Muscle of back (tissue), 13 donors: ENCODE measurements around the gene FBXO17. TPM values are rescaled to one million over a fixed set of nuclear protein-coding genes. Genes with fewer than 3 reads are reported as not detected.
"Not testable (repeated sequence)": the region's sequence is repeated elsewhere in the genome, so short reads cannot be mapped to it uniquely, and the experiment has no call there.

ENCODE experiments used
- DNase-seq, 3 donors: peaks; one replicate each; pipeline versions ENCODE4 v3.0.0 to v3.0.0-alpha.2; 2013
- long read RNA-seq, 9 donors: transcript quantifications; one replicate each; lab custom pipeline, GENCODE V29; 2026
- polyA plus RNA-seq, 10 donors: library from polyadenylated mRNA; unstranded; fragments of 120-200 nt; gene quantifications; one replicate each; pipeline ENCODE4 v1.2.1, GENCODE V29; 2013; ENCODE audit not compliant: insufficient read length in 10 of 10

Gene FBXO17
- 10 to 100 TPM; 20.9 to 32.8 (median 24.7) TPM for polyA plus RNA-seq
- long read RNA-seq, donor 1, transcript FBXO17-201 (6 exons, 2,386 nt): major isoform, 9 of 11 reads
- long read RNA-seq, donor 1, partial matches to known transcripts: 0 of 11 reads
- long read RNA-seq, donor 1, other reads (novel, unspliced or antisense): 0 of 11 reads
- long read RNA-seq, donor 2, partial matches to known transcripts: 0 of 4 reads
- long read RNA-seq, donor 2, other reads (novel, unspliced or antisense): 0 of 4 reads
- long read RNA-seq, donor 3: 0 reads
- long read RNA-seq, donor 4, partial matches to known transcripts: 0 of 5 reads
- long read RNA-seq, donor 4, other reads (novel, unspliced or antisense): 0 of 5 reads
- long read RNA-seq, donor 5, transcript FBXO17-201 (6 exons, 2,386 nt): major isoform, 5 of 9 reads
- long read RNA-seq, donor 5, partial matches to known transcripts: 0 of 9 reads
- long read RNA-seq, donor 5, other reads (novel, unspliced or antisense): 0 of 9 reads
- long read RNA-seq, donor 6, transcript FBXO17-205 (2 exons, 2,222 nt): major isoform, 5 of 13 reads
- long read RNA-seq, donor 6, partial matches to known transcripts: 5 of 13 reads
- long read RNA-seq, donor 6, other reads (novel, unspliced or antisense): 0 of 13 reads
- long read RNA-seq, donor 7, transcript FBXO17-201 (6 exons, 2,386 nt): major isoform, 6 of 6 reads
- long read RNA-seq, donor 7, partial matches to known transcripts: 0 of 6 reads
- long read RNA-seq, donor 7, other reads (novel, unspliced or antisense): 0 of 6 reads
- long read RNA-seq, donor 8, transcript FBXO17-201 (6 exons, 2,386 nt): major isoform, 7 of 15 reads
- long read RNA-seq, donor 8, partial matches to known transcripts: 7 of 15 reads
- long read RNA-seq, donor 8, other reads (novel, unspliced or antisense): 0 of 15 reads
- long read RNA-seq, donor 9, partial matches to known transcripts: 0 of 3 reads
- long read RNA-seq, donor 9, other reads (novel, unspliced or antisense): 0 of 3 reads

DNA sequence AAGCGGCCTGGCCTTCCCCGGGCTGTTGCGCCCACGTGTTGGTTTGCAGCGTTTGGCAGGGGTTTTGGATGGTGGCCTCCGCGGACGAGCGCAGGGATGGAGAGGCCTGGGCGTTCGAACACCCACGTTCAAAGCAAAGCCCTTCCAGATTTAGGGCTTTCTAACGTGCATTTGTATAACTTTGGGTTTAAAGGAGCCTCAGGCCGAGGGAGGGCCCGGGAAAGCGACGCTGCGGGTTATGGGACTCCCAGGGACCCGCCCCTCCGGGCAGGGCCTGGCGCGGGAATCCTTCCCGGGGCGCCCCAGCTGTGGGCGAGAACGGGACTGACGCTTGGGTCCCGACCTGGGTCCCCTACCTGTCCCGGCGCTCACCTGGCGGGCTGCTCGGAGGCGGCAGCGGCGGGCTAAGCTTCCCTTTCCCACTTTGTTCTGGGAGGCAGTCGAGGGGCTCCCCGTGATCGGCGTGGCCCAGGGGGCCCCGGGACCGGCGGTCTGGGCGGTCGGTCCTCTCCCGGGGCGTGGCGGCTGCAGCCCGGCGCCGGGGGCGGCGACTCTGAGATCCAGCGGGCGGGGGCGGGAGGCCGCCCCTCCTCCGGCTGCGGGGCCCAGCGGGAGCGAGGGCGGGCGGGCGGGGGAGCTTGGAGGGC, at the start of gene FBXO17:
Gene FBXO17, minus strand, starts transcription at position 529 of the 647 bp plus-strand sequence. CDS start 25,423 bp downstream, outside the sequence.
- peak; percentile 69 to 92 (median 81) for DNase-seq

DNA sequence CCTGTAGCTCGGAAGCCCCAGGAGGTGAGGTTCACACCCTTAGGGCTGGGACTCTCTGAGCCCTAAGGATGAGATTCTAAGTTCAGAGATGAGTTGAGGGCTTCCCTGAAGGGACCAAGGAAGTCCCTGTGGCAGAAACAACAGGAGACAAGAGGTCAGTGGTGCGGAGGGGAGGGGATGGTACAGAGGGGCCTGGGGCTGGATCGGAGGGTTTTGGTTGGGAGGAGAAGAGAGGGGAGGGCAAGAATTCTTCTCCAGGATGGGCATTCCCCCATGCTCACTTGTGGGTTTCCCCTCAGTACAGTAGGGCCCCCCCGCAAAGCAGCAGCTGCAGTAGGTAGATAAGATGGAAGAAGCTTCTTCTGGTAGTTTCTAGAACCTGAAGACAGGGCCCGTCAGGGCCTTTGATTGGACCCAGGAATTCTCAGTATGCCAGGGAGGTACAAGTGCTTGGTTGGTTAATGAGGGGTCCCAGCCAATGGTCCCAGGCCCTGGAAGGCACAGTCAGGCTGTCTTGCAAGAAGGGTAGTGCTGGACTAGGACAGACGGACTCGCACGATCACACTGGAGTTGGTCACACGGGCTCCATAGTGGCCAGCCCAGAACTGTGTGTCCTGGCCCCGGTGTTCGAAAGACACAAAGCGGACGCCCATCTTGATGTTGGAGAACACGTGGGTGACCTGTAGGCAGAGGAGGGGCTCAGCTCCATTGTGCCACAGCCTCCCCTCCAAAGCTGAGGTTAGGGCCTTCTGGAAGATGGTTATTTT, 49.5 kb upstream of the FBXO17 start:
- no peak for DNase-seq

GRCh38 chr19:39021063-39021462, 45.5 kb upstream of the FBXO17 start:
- DNase-seq: no peak

DNA sequence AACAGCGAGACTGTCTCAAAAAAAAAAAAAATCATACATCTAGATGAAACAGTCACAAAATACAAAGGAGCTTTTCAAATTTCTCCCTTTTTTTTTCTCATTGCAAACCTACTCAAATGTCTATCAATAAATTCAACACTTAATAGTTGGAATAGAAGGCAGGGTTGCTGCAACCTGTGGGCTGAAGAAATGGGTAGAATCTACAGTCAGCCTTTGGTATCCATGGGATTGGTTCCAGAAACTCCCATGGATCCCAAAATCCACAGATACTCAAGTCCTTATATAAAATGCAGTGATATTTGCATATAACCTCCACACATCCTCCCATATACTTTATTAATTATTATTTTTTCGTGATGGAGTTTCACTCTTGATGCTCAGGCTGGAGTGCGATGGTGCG, 42.1 kb upstream of the FBXO17 start:
- DNase-seq: no peak

GRCh38 chr19:39017026-39017425, 41.5 kb upstream of the FBXO17 start:
- DNase-seq: peak in 2 of 3 donors; percentile 46 to 66

DNA sequence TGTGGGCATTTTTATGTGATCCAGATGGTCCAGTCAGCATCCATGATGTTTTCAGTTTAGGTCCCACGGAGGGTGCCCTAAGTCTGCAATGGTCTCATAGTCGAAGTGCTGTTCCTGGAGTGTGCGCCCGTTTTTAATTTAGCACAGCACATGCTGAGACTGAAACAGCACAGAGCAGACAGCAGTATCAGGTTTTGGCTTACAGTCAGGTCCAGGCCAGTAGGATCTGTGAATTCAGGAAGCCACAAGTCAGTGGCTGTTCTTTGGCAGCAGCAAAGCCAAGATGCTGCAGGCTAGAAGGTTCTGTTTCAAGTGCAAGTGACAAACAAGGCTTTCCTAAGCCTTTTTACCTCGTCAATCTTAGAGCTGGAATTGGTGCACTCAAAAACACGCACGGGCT, 38.5 kb upstream of the FBXO17 start:
- DNase-seq: no peak

GRCh38 chr19:39009001-39009400, 33.5 kb upstream of the FBXO17 start:
- no peak for DNase-seq

GRCh38 chr19:39008137-39008536, 32.6 kb upstream of the FBXO17 start:
- DNase-seq: no peak

DNA sequence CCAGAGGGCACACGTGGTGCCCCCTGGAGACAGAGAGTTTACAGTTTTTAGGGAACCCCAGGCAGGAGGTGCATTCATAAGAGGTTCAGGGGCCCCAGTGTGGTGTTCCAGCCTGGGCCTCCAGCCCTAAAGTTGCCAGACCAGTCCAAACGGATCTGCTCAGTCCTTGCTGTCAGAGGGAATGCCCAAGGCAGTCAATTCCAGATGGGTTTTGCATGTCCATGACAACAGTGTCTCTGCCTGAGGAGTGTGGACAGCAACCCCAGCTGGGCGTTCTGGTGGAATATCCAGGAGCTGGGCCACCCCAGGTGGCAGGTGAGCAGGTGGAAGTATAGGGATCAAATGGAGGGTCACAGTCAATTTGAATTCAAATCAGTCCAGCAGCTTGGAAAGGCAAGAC, 31.6 kb upstream of the FBXO17 start:
- no peak for DNase-seq

DNA sequence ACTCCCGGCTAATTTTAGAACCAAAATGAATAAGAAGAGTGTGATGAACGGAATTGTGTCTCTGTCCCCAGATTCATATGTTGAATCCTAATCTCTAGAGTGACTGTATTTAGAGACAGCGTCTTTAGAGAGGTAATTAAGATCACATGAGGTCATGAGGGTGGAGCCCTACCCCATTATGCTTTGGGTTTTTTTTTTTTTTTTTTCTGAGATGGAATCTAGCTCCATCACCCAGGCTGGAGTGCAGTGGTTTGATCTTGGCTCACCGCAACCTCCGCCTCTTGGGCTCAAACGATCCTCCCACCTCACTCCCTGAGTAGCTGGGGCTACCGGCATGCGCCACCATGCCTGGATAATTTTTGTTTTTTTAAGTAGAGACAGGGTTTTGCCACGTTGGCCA, 28.9 kb upstream of the FBXO17 start:
- no peak for DNase-seq

DNA sequence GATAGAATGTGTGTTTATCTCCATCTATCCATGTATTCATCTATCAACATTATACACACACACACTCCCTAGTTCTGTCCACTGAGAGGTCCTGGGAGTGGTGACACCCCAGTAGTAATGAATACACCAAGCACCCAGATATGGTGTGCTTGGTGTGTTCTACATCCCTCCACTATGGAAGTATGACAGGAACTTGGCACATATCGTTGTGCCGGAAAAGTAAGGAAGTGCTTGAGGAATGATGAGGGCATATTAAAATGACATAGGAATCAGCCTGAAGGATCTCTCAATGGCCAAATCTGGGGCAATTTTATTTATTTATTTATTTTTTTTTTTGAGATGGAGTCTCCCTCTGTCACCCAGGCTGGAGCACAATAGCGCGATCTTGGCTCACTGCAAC, 28.3 kb upstream of the FBXO17 start:
- DNase-seq: no peak

GRCh38 chr19:39003188-39003587, 27.6 kb upstream of the FBXO17 start:
- no peak for DNase-seq

GRCh38 chr19:39001041-39001440, 25.5 kb upstream of the FBXO17 start:
- DNase-seq: no peak

GRCh38 chr19:38997576-38997975, 22.0 kb upstream of the FBXO17 start:
- DNase-seq: not testable (repeated sequence)

- peak in 1 of 3 donors; percentile 19 for DNase-seq
These were observed 17.7 kb upstream of the FBXO17 start for GRCh38 chr19:38993271-38993670.

DNA sequence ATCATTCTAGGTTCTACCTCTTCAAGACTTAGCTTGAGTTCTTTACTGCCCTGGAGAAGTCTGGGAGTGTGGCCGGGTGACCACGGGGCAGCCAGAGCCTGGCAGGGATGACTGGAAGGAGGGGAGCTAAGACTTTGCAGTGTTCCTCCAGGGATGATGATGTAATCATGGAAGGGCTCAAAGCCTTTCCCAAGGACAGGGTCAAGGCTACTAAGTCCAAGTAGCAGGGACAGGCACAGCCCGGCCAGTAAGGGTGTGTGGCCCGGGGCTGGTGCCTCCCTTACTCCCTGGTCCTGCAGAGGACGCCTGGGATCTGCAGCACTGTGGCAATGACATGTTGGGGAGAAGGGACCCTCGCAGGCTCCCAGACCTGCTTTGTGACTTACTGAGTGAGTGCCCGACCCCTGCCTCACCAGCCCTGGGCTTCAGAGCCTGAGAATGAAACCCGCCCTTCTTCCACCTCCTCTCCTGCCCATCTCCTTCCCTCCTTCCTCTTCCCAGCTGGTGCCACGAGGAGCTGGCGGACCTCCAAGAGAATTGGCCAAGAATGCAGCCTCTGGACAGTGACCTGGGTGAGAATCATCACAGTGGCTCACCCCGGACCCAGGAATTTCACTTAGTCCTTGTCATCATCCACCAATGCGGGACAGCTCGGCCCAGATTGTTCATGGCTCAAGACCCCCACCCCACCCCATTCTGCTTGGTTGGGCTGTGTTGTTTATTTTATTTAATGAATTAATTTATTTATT, 15.6 kb upstream of the FBXO17 start:
- peak in 1 of 3 donors; percentile 4 for DNase-seq

DNA sequence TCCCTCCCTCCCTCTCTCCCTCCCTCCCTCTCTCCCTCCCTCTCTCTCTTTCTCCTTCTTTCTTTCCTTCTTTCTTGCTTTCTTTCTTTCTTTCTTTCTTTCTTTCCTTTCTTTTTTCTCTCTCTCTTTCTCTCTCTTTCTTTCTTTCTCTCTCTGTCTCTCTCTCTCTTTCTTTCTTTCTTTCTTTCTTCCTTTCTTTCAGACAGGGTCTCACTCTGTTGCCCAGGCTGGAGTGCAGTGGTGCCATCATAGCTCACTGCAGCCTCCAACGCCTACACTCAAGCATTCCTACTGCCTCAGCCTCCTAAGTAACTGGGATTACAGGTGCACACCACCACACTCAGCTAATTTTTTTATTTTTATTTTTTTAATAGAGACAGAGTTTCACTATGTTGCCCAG, 14.1 kb upstream of the FBXO17 start:
- not testable (repeated sequence) for DNase-seq

GRCh38 chr19:38989066-38989605, 13.6 kb upstream of the FBXO17 start:
- DNase-seq: peak; percentile 30 to 59 (median 38)

DNA sequence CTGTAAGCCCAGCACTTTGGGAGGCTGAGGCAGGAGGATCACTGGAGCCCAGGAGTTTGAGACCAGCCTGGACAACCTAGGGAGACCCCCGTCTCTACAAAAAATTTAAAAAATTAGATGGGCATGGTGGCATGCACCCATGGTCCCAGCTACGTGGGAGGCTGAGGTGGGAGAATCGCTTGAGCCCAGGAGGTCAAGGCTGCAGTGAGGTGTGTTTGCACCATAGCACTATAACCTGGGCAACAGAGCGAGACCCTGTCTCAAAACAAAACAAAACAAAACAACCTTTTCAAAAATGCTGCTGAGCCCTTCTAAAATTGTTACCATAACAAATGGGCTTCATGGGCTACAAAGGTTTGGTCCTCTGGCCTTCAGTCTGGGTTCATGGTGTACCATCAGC, 13.1 kb upstream of the FBXO17 start:
- DNase-seq: not testable (repeated sequence)

- not testable (repeated sequence) for DNase-seq
These were observed 12.2 kb upstream of the FBXO17 start for GRCh38 chr19:38987745-38988144.
